CD14-positive monocyte (primary cell): ENCODE results near the gene ARPC2. TPM values are rescaled to one million over a fixed set of nuclear protein-coding genes. Genes with fewer than 3 reads are reported as not detected.
"Not testable (repeated sequence)": the region's sequence is repeated elsewhere in the genome, so short reads cannot be mapped to it uniquely, and the experiment has no call there.

ENCODE experiments used
- DNase-seq, 3 donors: peaks; one replicate each; pipeline ENCODE4 v3.0.0-alpha.2; 2011 to 2022
- H2AFZ ChIP-seq: 2 replicates; pipeline ENCODE4 v1.6.0; 2012; ENCODE audit warnings: mild to moderate bottlenecking, low read depth, low read length, inconsistent platforms; ENCODE audit not compliant: insufficient read depth, poor library complexity, severe bottlenecking
- H3K27ac ChIP-seq, 2 donors: 1 replicate in 1 of 2; 2 replicates in 1 of 2; pipeline ENCODE4 v1.5.1; 2012 to 2013; ENCODE audit warnings: low read length in 2 of 2, control low read depth in 1 of 2, inconsistent platforms in 1 of 2, low read depth in 1 of 2, mild to moderate bottlenecking in 1 of 2
- H3K27me3 ChIP-seq, 2 donors: one replicate each; pipeline versions ENCODE4 v1.6.0 to v1.6.1; 2011 to 2013; ENCODE audit warnings: low read length in 2 of 2; ENCODE audit not compliant: control insufficient read depth in 2 of 2, insufficient read depth in 2 of 2
- H3K36me3 ChIP-seq, 2 donors: replicated peaks in 1 of 2; 1 replicate in 1 of 2; 2 replicates in 1 of 2; pipeline versions ENCODE4 v1.5.1 to v1.6.1; 2012 to 2013; ENCODE audit warnings: low read length in 2 of 2, control low read depth in 1 of 2, inconsistent platforms in 1 of 2, mild to moderate bottlenecking in 1 of 2; ENCODE audit not compliant: insufficient read depth in 2 of 2, control insufficient read depth in 1 of 2
- H3K4me1 ChIP-seq, 2 donors: 1 replicate in 1 of 2; 2 replicates in 1 of 2; pipeline versions ENCODE4 v1.5.1 to v1.6.1; 2012 to 2013; ENCODE audit warnings: low read length in 2 of 2, control low read depth in 1 of 2, inconsistent platforms in 1 of 2, mild to moderate bottlenecking in 1 of 2, moderate library complexity in 1 of 2; ENCODE audit not compliant: insufficient read depth in 2 of 2, control insufficient read depth in 1 of 2
- H3K4me2 ChIP-seq: replicated peaks from 2 replicates; pipeline ENCODE3; 2012; ENCODE audit warnings: low read length, moderate library complexity, mild to moderate bottlenecking; ENCODE audit not compliant: poor library complexity, severe bottlenecking; ENCODE audit errors: extremely low read depth
- H3K4me3 ChIP-seq, 3 experiments: fragments of 200-600 bp in 1 of 3; sonication (generic) in 1 of 3; replicated peaks in 1 of 3; 1 replicate in 2 of 3; 2 replicates in 1 of 3; pipeline ENCODE4 v1.5.1; 2011 to 2013; ENCODE audit warnings: low read length in 3 of 3, mild to moderate bottlenecking in 3 of 3, control low read depth in 2 of 3, low read depth in 2 of 3, inconsistent platforms in 1 of 3, moderate library complexity in 1 of 3
- H3K79me2 ChIP-seq: 2 replicates; pipeline ENCODE4 v1.6.0; 2012; ENCODE audit warnings: mild to moderate bottlenecking, control low read depth, inconsistent platforms, low read length, moderate library complexity; ENCODE audit not compliant: insufficient read depth
- H3K9ac ChIP-seq: 2 replicates; pipeline ENCODE4 v1.6.0; 2017; ENCODE audit warnings: low read length, mild to moderate bottlenecking; ENCODE audit not compliant: insufficient read depth, poor library complexity, severe bottlenecking
- H3K9me3 ChIP-seq, 2 donors: replicated peaks in 1 of 2; 1 replicate in 1 of 2; 2 replicates in 1 of 2; pipeline versions ENCODE4 v1.5.1 to v1.6.1; 2012 to 2013; ENCODE audit warnings: low read length in 2 of 2, control low read depth in 1 of 2; ENCODE audit not compliant: control insufficient read depth in 1 of 2, insufficient read depth in 1 of 2
- H4K20me1 ChIP-seq: 2 replicates; pipeline ENCODE4 v1.6.0; 2012; ENCODE audit warnings: mild to moderate bottlenecking, low read length, control low read depth, moderate library complexity; ENCODE audit not compliant: insufficient read depth
- H3K27ac Mint-ChIP-seq, 7 donors: one replicate each; pipeline ENCODE4 v1.8.0; 2020; ENCODE audit warnings: mild to moderate bottlenecking in 7 of 7, mixed read lengths in 7 of 7, moderate library complexity in 6 of 7, inconsistent platforms in 2 of 7
- H3K27me3 Mint-ChIP-seq, 3 donors: one replicate each; pipeline ENCODE4 v1.8.0; 2021 to 2022; ENCODE audit warnings: low read depth in 3 of 3, mild to moderate bottlenecking in 3 of 3, mixed read lengths in 3 of 3, moderate library complexity in 3 of 3, inconsistent platforms in 1 of 3
- H3K36me3 Mint-ChIP-seq, 2 donors: one replicate each; pipeline ENCODE4 v1.8.0; 2020; ENCODE audit warnings: mixed read lengths in 2 of 2, inconsistent platforms in 1 of 2, mild to moderate bottlenecking in 1 of 2
- H3K4me1 Mint-ChIP-seq: one replicate; pipeline ENCODE4 v1.8.0; 2020; ENCODE audit warnings: mild to moderate bottlenecking, mixed read lengths
- H3K4me3 Mint-ChIP-seq, 2 donors: one replicate each; pipeline ENCODE4 v1.8.0; 2020; ENCODE audit warnings: mild to moderate bottlenecking in 2 of 2, mixed read lengths in 2 of 2, moderate library complexity in 1 of 2
- H3K9me3 Mint-ChIP-seq, 7 donors: one replicate each; pipeline ENCODE4 v1.8.0; 2020 to 2022; ENCODE audit warnings: mixed read lengths in 7 of 7, mild to moderate bottlenecking in 6 of 7, moderate library complexity in 6 of 7, inconsistent platforms in 2 of 7
- WGBS: methylation state at CpG from one replicate; pipeline ENCODE4 v1.1.5; 2013; ENCODE audit warnings: missing lambda C conversion rate; ENCODE audit not compliant: insufficient coverage; 5-methylcytosine and 5-hydroxymethylcytosine counted together
- intact Hi-C, 2 donors: fragments of 100-400 bp; cut with micrococcal nuclease; formaldehyde crosslinking; loops; one replicate each; pipeline versions ENCODE4 v1.15.0 to v1.15.1; 2023
- polyA plus RNA-seq, 3 donors: library from polyadenylated mRNA; depleted of rRNA in 1 of 3; unstranded in 2 of 3; stranded (reverse) in 1 of 3; fragments of 300-500 nt in 2 of 3; fragments of >200 nt in 1 of 3; fragmentation: Illumina TruSeq in 2 of 3; gene quantifications; 1 replicate in 2 of 3; 2 replicates in 1 of 3; pipeline ENCODE4 v1.2.3, GENCODE V29; 2012 to 2021
- TF ChIP-seq, protein P1 (sequence below): fragments of 200-600 bp; IDR thresholded peaks from one replicate; pipeline ENCODE4 v1.8.0; 2022; ENCODE audit warnings: antibody characterized with exemption, mild to moderate bottlenecking

The ARPC2 gene
- polyA plus RNA-seq, 3 donors: 640 to 1,227 (median 1,162) TPM

DNA sequence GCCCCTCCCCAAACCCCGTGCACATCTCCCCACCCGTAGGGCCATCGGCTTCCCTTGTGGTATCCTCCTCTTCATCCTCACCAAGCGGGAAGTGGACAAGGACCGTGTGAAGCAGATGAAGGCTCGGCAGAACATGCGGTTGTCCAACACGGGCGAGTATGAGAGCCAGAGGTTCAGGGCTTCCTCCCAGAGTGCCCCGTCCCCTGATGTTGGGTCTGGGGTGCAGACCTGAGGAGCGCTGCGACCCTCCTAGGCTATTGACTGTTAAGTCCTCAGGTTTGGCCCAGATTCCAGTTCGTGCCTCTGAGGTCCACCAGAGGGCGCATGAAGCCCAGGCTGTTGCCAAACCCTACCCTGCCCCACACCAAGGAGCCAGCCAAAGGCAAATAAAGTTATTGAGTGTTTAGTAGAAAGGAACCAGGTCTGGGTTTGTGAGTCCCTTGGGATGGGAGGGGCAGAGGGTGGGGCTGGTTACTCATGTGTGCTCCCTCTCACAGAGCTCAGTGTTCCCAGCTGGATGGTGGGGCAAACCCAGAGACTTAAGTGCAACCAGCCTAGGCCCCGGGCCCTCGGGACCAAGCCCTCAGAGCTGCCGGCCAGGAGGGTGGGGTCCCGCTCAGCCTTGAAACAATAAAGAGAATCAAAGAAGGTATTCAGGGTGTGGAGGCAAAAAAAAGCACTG, 55.7 kb downstream of the ARPC2 start:
- H3K36me3 Mint-ChIP-seq: peaks cover 42 to 49% of the 10 kb centered on the region in 2 donors
- WGBS: 45% methylated on average over 13 of the region's 18 CpGs
- H3K27me3 Mint-ChIP-seq: peaks cover 0 to 3% (median 0%) of the 10 kb centered on the region in 3 donors
- intact Hi-C loops: loop anchor here (5.0 to 10.0 kb wide), 4 partner anchors 125 to 292 kb away; partner anchors contain the start of genes CTDSP1 (in 2 of the 2), CNOT9 (in 1 of the 2) and USP37 (in 1 of the 2)
- Histone ChIP-seq H4K20me1 (peaks cover 74% of the 10 kb centered on the region), H3K36me3 (peaks cover 42 to 49% of the 10 kb centered on the region in 2 donors), H3K9me3 (no peaks in the 10 kb centered on the region), H2AFZ (no peak overlapping the region), H3K9ac (no peak overlapping the region), H3K4me1 (peaks cover 46 to 56% of the 10 kb centered on the region in 2 donors), H3K4me2 (no peak overlapping the region), H3K79me2 (peaks cover 70% of the 10 kb centered on the region), H3K4me3 (no peak overlapping the region), H3K27ac (no peak overlapping the region), H3K27me3 (no peaks in the 10 kb centered on the region)
- H3K4me3 Mint-ChIP-seq: no peak overlapping the region
- no peaks in the 10 kb centered on the region for H3K9me3 Mint-ChIP-seq
- peak; percentile 73 to 80 (median 78) for DNase-seq
- peak overlapping the region; percentile 10 to 73 (median 61) for H3K27ac Mint-ChIP-seq
- TF ChIP-seq, protein P1, sequence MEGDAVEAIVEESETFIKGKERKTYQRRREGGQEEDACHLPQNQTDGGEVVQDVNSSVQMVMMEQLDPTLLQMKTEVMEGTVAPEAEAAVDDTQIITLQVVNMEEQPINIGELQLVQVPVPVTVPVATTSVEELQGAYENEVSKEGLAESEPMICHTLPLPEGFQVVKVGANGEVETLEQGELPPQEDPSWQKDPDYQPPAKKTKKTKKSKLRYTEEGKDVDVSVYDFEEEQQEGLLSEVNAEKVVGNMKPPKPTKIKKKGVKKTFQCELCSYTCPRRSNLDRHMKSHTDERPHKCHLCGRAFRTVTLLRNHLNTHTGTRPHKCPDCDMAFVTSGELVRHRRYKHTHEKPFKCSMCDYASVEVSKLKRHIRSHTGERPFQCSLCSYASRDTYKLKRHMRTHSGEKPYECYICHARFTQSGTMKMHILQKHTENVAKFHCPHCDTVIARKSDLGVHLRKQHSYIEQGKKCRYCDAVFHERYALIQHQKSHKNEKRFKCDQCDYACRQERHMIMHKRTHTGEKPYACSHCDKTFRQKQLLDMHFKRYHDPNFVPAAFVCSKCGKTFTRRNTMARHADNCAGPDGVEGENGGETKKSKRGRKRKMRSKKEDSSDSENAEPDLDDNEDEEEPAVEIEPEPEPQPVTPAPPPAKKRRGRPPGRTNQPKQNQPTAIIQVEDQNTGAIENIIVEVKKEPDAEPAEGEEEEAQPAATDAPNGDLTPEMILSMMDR: peak; percentile 89
- H3K4me1 Mint-ChIP-seq: peaks cover 53% of the 10 kb centered on the region

DNA sequence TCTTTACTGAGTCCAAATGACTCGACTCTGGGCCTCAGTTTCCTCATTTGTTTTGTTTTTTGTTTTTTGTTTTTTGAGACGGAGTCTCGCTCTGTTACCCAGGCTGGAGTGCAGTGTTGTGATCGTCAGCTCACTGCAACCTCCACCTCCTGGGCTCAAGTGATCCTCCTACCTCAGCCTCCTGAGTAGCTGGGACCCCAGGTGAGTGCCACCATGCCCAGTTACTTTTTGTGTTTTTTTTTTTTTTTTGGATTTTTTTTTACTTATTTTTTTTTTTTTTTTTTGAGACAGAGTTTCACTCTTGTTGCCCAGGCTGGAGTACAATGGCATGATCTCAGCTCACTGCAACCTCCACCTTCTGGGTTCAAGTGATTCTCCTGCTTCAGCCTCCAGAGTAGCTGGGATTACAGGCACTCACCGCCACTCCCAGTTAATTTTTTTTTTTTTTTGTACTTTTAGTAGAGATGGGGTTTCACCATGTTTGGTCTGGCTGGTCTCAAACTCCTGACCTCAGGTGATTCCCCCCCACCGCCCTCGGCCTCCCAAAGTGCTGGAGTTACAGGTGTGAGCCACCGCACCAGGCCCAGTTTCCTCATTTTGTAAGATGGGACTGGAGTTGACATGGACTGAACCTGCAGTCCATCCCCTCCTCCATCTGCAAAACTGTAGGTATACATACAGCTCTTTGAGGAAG, 56.4 kb downstream of the ARPC2 start:
- H3K4me3 Mint-ChIP-seq, H3K27ac ChIP-seq, H3K9me3 ChIP-seq, DNase-seq, H3K4me2 ChIP-seq, H2AFZ ChIP-seq, H3K9ac ChIP-seq, H3K9me3 Mint-ChIP-seq, H3K4me3 ChIP-seq, H3K27me3 Mint-ChIP-seq, H3K27me3 ChIP-seq: not testable (repeated sequence)
- H3K36me3 Mint-ChIP-seq: peaks cover 46 to 54% of the 10 kb centered on the region in 2 donors
- intact Hi-C loops: loop anchor here (5.0 to 10.0 kb wide), 4 partner anchors 124 to 291 kb away; partner anchors contain the start of genes CTDSP1 (in 2 of the 2), CNOT9 (in 1 of the 2) and USP37 (in 1 of the 2)
- Histone ChIP-seq H3K79me2 (peaks cover 71% of the 10 kb centered on the region), H3K36me3 (peaks cover 49 to 53% of the 10 kb centered on the region in 2 donors), H4K20me1 (peaks cover 79% of the 10 kb centered on the region), H3K4me1 (peaks cover 46 to 56% of the 10 kb centered on the region in 2 donors)
- peak overlapping the region in 6 of 7 donors; percentile 35 to 75 (median 70) for H3K27ac Mint-ChIP-seq
- 100% methylated on average over 1 of the region's 8 CpGs for WGBS
- peaks cover 52% of the 10 kb centered on the region for H3K4me1 Mint-ChIP-seq
